Activated CD4-positive, CD25-positive, alpha-beta regulatory T cell (primary cell): ENCODE measurements around the gene SHISAL1.

ENCODE experiments used
- DNase-seq, 4 experiments: peaks; one replicate each; lab custom pipeline; 2025; lab: John Stamatoyannopoulos, UW

The SHISAL1 gene

GRCh38 chr22:44342347-44342956 is 29.7 kb upstream of the SHISAL1 start:
- DNase-seq: no peak

GRCh38 chr22:44341431-44342346 is 28.9 kb upstream of the SHISAL1 start:
- DNase-seq: no peak

GRCh38 chr22:44340271-44341239 is 27.8 kb upstream of the SHISAL1 start:
- DNase-seq: no peak

GRCh38 chr22:44338906-44339305 is 26.2 kb upstream of the SHISAL1 start:
- no peak for DNase-seq

GRCh38 chr22:44338177-44338810 is 25.5 kb upstream of the SHISAL1 start:
- DNase-seq: no peak

- no peak for DNase-seq
These were observed 24.9 kb upstream of the SHISAL1 start for GRCh38 chr22:44337678-44338004.

GRCh38 chr22:44336962-44337677 is 24.4 kb upstream of the SHISAL1 start:
- no peak for DNase-seq

- no peak for DNase-seq
These were observed 23.4 kb upstream of the SHISAL1 start for GRCh38 chr22:44335903-44336803.

GRCh38 chr22:44335066-44335839 is 22.5 kb upstream of the SHISAL1 start:
- no peak for DNase-seq

GRCh38 chr22:44333847-44334635 is 21.3 kb upstream of the SHISAL1 start:
- no peak for DNase-seq

GRCh38 chr22:44332946-44333345 is 20.2 kb upstream of the SHISAL1 start:
- no peak for DNase-seq

- no peak for DNase-seq
These were observed 19.3 kb upstream of the SHISAL1 start for GRCh38 chr22:44331881-44332714.

GRCh38 chr22:44330744-44331660 is 18.3 kb upstream of the SHISAL1 start:
- no peak for DNase-seq

GRCh38 chr22:44330188-44330743 is 17.5 kb upstream of the SHISAL1 start:
- no peak for DNase-seq

- DNase-seq: no peak
These were observed 16.5 kb upstream of the SHISAL1 start for GRCh38 chr22:44329179-44329796.

- no peak for DNase-seq
These were observed 16.0 kb upstream of the SHISAL1 start for GRCh38 chr22:44328762-44329161.
